Measurements from ENCODE around the gene FAM217A. TPM values are rescaled to one million over a fixed set of nuclear protein-coding genes. Genes with fewer than 3 reads are reported as not detected.

FAM217A gene
- total RNA-seq, 1 donor from 2014 or later: not detected

GRCh38 chr6:4029687-4030086 lies 49.2 kb downstream of the FAM217A start:
- H3K27ac Mint-ChIP-seq: peak overlapping the region; percentile 57
- H3K27me3 Mint-ChIP-seq (ENCODE audit: low read depth): no peaks in the 10 kb centered on the region
- H3K4me3 Mint-ChIP-seq (ENCODE audit: low read depth): no peak overlapping the region
- peaks cover 66% of the 10 kb centered on the region for H3K4me1 Mint-ChIP-seq (ENCODE audit: low read depth)
- intact Hi-C loops (cut with micrococcal nuclease): loop anchor here (10.0 kb wide), 1 partner anchor 745 kb away; the partner anchor contains the start of gene CDYL
- peaks cover 70% of the 10 kb centered on the region for H3K36me3 Mint-ChIP-seq (ENCODE audit: low read depth)
- no peak for DNase-seq (ENCODE audit: low spot score)
- H3K9me3 Mint-ChIP-seq: no peaks in the 10 kb centered on the region

GRCh38 chr6:4028051-4028450 lies 50.9 kb downstream of the FAM217A start:
- intact Hi-C loops (cut with micrococcal nuclease): loop anchor here (10.0 kb wide), 1 partner anchor 747 kb away; the partner anchor contains the start of gene CDYL

GRCh38 chr6:4025681-4026080 lies 53.3 kb downstream of the FAM217A start:
- intact Hi-C loops (cut with micrococcal nuclease): loop anchor here (10.0 kb wide), 1 partner anchor 749 kb away; the partner anchor contains the start of gene CDYL
- Mint-ChIP-seq H3K27me3 (ENCODE audit: low read depth) (no peaks in the 10 kb centered on the region), H3K36me3 (ENCODE audit: low read depth) (peaks cover 73% of the 10 kb centered on the region), H3K4me3 (ENCODE audit: low read depth) (no peak overlapping the region), H3K9me3 (no peaks in the 10 kb centered on the region), H3K4me1 (ENCODE audit: low read depth) (peaks cover 58% of the 10 kb centered on the region), H3K27ac (no peak overlapping the region)
- DNase-seq (ENCODE audit: low spot score): no peak

More at GRCh38 chr6:4028051-4028450, 50.9 kb downstream of the FAM217A start:
- Mint-ChIP-seq H3K4me3 (ENCODE audit: low read depth) (no peak overlapping the region), H3K9me3 (no peaks in the 10 kb centered on the region), H3K4me1 (ENCODE audit: low read depth) (peaks cover 68% of the 10 kb centered on the region), H3K36me3 (ENCODE audit: low read depth) (peaks cover 76% of the 10 kb centered on the region), H3K27ac (no peak overlapping the region), H3K27me3 (ENCODE audit: low read depth) (no peaks in the 10 kb centered on the region)
- no peak for DNase-seq (ENCODE audit: low spot score)

- Mint-ChIP-seq H3K4me1 (ENCODE audit: low read depth) (peaks cover 51% of the 10 kb centered on the region), H3K27me3 (ENCODE audit: low read depth) (no peaks in the 10 kb centered on the region), H3K9me3 (no peaks in the 10 kb centered on the region), H3K27ac (peak overlapping the region; percentile 75), H3K4me3 (ENCODE audit: low read depth) (peak overlapping the region; percentile 81), H3K36me3 (ENCODE audit: low read depth) (peaks cover 53% of the 10 kb centered on the region)
- intact Hi-C loops (cut with micrococcal nuclease): loop anchor here (5.0 to 10.0 kb wide), 2 partner anchors 134 to 752 kb away; partner anchors contain the start of gene CDYL
- DNase-seq (ENCODE audit: low spot score): no peak
These were observed 55.7 kb downstream of the FAM217A start for GRCh38 chr6:4023240-4023639.

- no peak for DNase-seq (ENCODE audit: low spot score)
- Mint-ChIP-seq H3K27ac (peak overlapping the region; percentile 92), H3K36me3 (ENCODE audit: low read depth) (peaks cover 43% of the 10 kb centered on the region), H3K4me3 (ENCODE audit: low read depth) (peak overlapping the region; percentile 89), H3K9me3 (no peaks in the 10 kb centered on the region), H3K4me1 (ENCODE audit: low read depth) (peaks cover 48% of the 10 kb centered on the region), H3K27me3 (ENCODE audit: low read depth) (no peaks in the 10 kb centered on the region)
- intact Hi-C loops (cut with micrococcal nuclease): loop anchor here (1.0 to 10.0 kb wide), 4 partner anchors 37 to 753 kb away; partner anchors contain the start of genes CDYL and ECI2
These were observed 56.9 kb downstream of the FAM217A start for GRCh38 chr6:4021854-4022695.

- Mint-ChIP-seq H3K27me3 (ENCODE audit: low read depth) (no peaks in the 10 kb centered on the region), H3K4me1 (ENCODE audit: low read depth) (peaks cover 42% of the 10 kb centered on the region), H3K9me3 (no peaks in the 10 kb centered on the region), H3K36me3 (ENCODE audit: low read depth) (peaks cover 37% of the 10 kb centered on the region), H3K4me3 (ENCODE audit: low read depth) (peak overlapping the region; percentile 89), H3K27ac (peak overlapping the region; percentile 92)
- intact Hi-C loops (cut with micrococcal nuclease): loop anchor here (1.0 to 10.0 kb wide), 4 partner anchors 38 to 754 kb away; partner anchors contain the start of genes CDYL and ECI2
- DNase-seq (ENCODE audit: low spot score): peak; percentile 85
These were observed 57.6 kb downstream of the FAM217A start for GRCh38 chr6:4021133-4021853.

GRCh38 chr6:4020822-4021132 lies 58.2 kb downstream of the FAM217A start:
- H3K36me3 Mint-ChIP-seq (ENCODE audit: low read depth): peaks cover 41% of the 10 kb centered on the region

GRCh38 chr6:4018924-4019236 lies 60.1 kb downstream of the FAM217A start:
- Mint-ChIP-seq H3K36me3 (ENCODE audit: low read depth) (peaks cover 43% of the 10 kb centered on the region), H3K4me1 (ENCODE audit: low read depth) (peaks cover 49% of the 10 kb centered on the region), H3K27ac (peak overlapping the region; percentile 99), H3K4me3 (ENCODE audit: low read depth) (peak overlapping the region; percentile 98), H3K9me3 (no peaks in the 10 kb centered on the region), H3K27me3 (ENCODE audit: low read depth) (no peaks in the 10 kb centered on the region)
- no peak for DNase-seq (ENCODE audit: low spot score)
- intact Hi-C loops (cut with micrococcal nuclease): loop anchor here (1.0 to 10.0 kb wide), 4 partner anchors 9 to 1254 kb away; partner anchors contain the start of genes FAM50B and WRNIP1

More at GRCh38 chr6:4020822-4021132, 58.2 kb downstream of the FAM217A start:
- peak overlapping the region; percentile 89 for H3K4me3 Mint-ChIP-seq (ENCODE audit: low read depth)
- intact Hi-C loops (cut with micrococcal nuclease): loop anchor here (1.0 to 10.0 kb wide), 4 partner anchors 39 to 754 kb away; partner anchors contain the start of genes CDYL and ECI2
- H3K27ac Mint-ChIP-seq: peak overlapping the region; percentile 92
- no peaks in the 10 kb centered on the region for H3K9me3 Mint-ChIP-seq
- peaks cover 46% of the 10 kb centered on the region for H3K4me1 Mint-ChIP-seq (ENCODE audit: low read depth)
- no peaks in the 10 kb centered on the region for H3K27me3 Mint-ChIP-seq (ENCODE audit: low read depth)
- DNase-seq (ENCODE audit: low spot score): no peak

Other genes starting within 250 kb of the FAM217A start
- 9.1 and 10.0 TPM in 2 replicates for gene FAM50B, start 229.8 kb downstream of the FAM217A start, total RNA-seq
- 36.9 and 39.9 TPM in 2 replicates for gene ECI2, start 56.4 kb upstream of the FAM217A start, total RNA-seq

Measured in activated T-helper 2 cell treated with anti-CD3 and anti-CD28 coated beads, Interferon-gamma antibody, Interleukin-2, Interleukin-4, amounts not matched to agents 10 μg/mL and 5 μg/mL and 100 μg/mL, durations not matched to agents 14 hours and 24 hours and 36 hours (primary cell).